SK-N-SH (cell line): ENCODE measurements around the gene PHAX. TPM values are rescaled to one million over a fixed set of nuclear protein-coding genes. Genes with fewer than 3 reads are reported as not detected.

Experiments used
- CTCF ChIA-PET: fragments of 300-600, 350-600 bp; formaldehyde crosslinking; extraction: SDS; loops from one replicate; lab custom pipeline; 2021; lab: Yijun Ruan, JAX
- POLR2A ChIA-PET: fragments of 350-600 bp; sonication (Branson Sonifier 250); formaldehyde crosslinking; extraction: SDS; loops from one replicate; lab custom pipeline; 2020; ENCODE audit warnings: antibody characterized with exemption, inconsistent platforms; lab: Yijun Ruan, JAX
- DNase-seq: peaks from one replicate; pipeline ENCODE4 v3.0.0; 2012
- H2AFZ ChIP-seq: fragments of 200-600 bp; sonication (generic); 2 replicates; pipeline ENCODE4 v1.8.1; 2016; ENCODE audit warnings: antibody characterized with exemption, mild to moderate bottlenecking, low read depth
- H3F3A ChIP-seq: fragments of 200-600 bp; sonication (generic); replicated peaks from 2 replicates; pipeline ENCODE3; 2016; ENCODE audit warnings: antibody characterized with exemption, mild to moderate bottlenecking; ENCODE audit not compliant: insufficient read depth
- H3K27ac ChIP-seq, 2 experiments: fragments of 200-500 bp in 1 of 2; fragments of 200-600 bp in 1 of 2; sonication (Bioruptor generic) in 1 of 2; sonication (generic), shearing (Covaris generic) in 1 of 2; 2 replicates each; pipeline versions ENCODE4 v1.5.1 to v1.6.1; 2014 to 2016; ENCODE audit warnings: low read depth in 2 of 2, inconsistent platforms in 1 of 2, low read length in 1 of 2, mild to moderate bottlenecking in 1 of 2, mixed read lengths in 1 of 2
- H3K27me3 ChIP-seq: fragments of 200-600 bp; sonication (generic), shearing (Covaris generic); 2 replicates; pipeline ENCODE4 v1.6.1; 2016; ENCODE audit warnings: mixed run types; ENCODE audit not compliant: insufficient read depth
- H3K36me3 ChIP-seq, 2 experiments: fragments of 200-500 bp in 1 of 2; fragments of 200-600 bp in 1 of 2; sonication (Bioruptor generic) in 1 of 2; sonication (generic) in 1 of 2; replicated peaks in 1 of 2; 2 replicates each; pipeline versions ENCODE3 to v1.5.1; 2014 to 2016; ENCODE audit warnings: low read length in 1 of 2, mild to moderate bottlenecking in 1 of 2; ENCODE audit not compliant: insufficient read depth in 2 of 2, control insufficient read depth in 1 of 2
- H3K4me1 ChIP-seq, 2 experiments: fragments of 200-500 bp in 1 of 2; fragments of 200-600 bp in 1 of 2; sonication (Bioruptor generic) in 1 of 2; sonication (generic), shearing (Covaris generic) in 1 of 2; 2 replicates each; pipeline versions ENCODE4 v1.5.1 to v1.6.1; 2014 to 2016; ENCODE audit warnings: low read depth in 1 of 2, low read length in 1 of 2, mixed run types in 1 of 2; ENCODE audit not compliant: insufficient read depth in 2 of 2, control insufficient read depth in 1 of 2
- H3K4me2 ChIP-seq: fragments of 200-600 bp; sonication (generic), shearing (Covaris generic); 2 replicates; pipeline ENCODE4 v1.6.1; 2017; ENCODE audit warnings: mixed run types
- H3K4me3 ChIP-seq, 2 experiments: fragments of 200-500 bp in 1 of 2; fragments of 200-600 bp in 1 of 2; sonication (Bioruptor generic) in 1 of 2; sonication (generic), shearing (Covaris generic) in 1 of 2; 2 replicates each; pipeline versions ENCODE4 v1.5.1 to v1.8.1; 2014 to 2016; ENCODE audit warnings: low read depth in 2 of 2, inconsistent platforms in 1 of 2, low read length in 1 of 2, mild to moderate bottlenecking in 1 of 2, mixed read lengths in 1 of 2, moderate library complexity in 1 of 2
- H3K79me2 ChIP-seq: fragments of 200-600 bp; sonication (generic); 2 replicates; pipeline ENCODE4 v1.8.1; 2017; ENCODE audit warnings: mild to moderate bottlenecking; ENCODE audit not compliant: insufficient read depth
- H3K9ac ChIP-seq: fragments of 200-600 bp; sonication (generic); 2 replicates; pipeline ENCODE4 v1.6.1; 2017; ENCODE audit warnings: mixed run types
- H3K9me2 ChIP-seq: fragments of 200-600 bp; sonication (generic); 2 replicates; pipeline ENCODE4 v1.6.1; 2017; ENCODE audit warnings: mixed run types
- H3K9me3 ChIP-seq: fragments of 200-600 bp; sonication (generic); 2 replicates; pipeline ENCODE4 v1.6.1; 2017; ENCODE audit warnings: mixed run types, mild to moderate bottlenecking, moderate library complexity
- H4K20me1 ChIP-seq: fragments of 200-600 bp; sonication (generic); 2 replicates; pipeline ENCODE4 v1.6.1; 2017; ENCODE audit warnings: mild to moderate bottlenecking, mixed run types; ENCODE audit not compliant: insufficient read depth
- ELF1 ChIP-seq: IDR thresholded peaks from 2 replicates; pipeline ENCODE4 v1.4.0; 2012
- FOSL2 ChIP-seq: IDR thresholded peaks from 2 replicates; pipeline ENCODE4 v1.4.0; 2012; ENCODE audit warnings: low read depth, mild to moderate bottlenecking, moderate library complexity, borderline replicate concordance
- FOXJ3 ChIP-seq: sonication (generic); formaldehyde crosslinking; IDR thresholded peaks from 2 replicates; pipeline ENCODE4 v1.5.1; 2020; ENCODE audit warnings: mild to moderate bottlenecking, missing genetic modification reagents
- FOXM1 ChIP-seq: IDR thresholded peaks from 2 replicates; pipeline ENCODE4 v1.4.0; 2012; ENCODE audit warnings: low read depth, mild to moderate bottlenecking
- GABPA ChIP-seq: IDR thresholded peaks from 2 replicates; pipeline ENCODE4 v1.4.0; 2012; ENCODE audit warnings: low read depth, mild to moderate bottlenecking
- GATA2 ChIP-seq: sonication (generic); formaldehyde crosslinking; IDR thresholded peaks from 2 replicates; pipeline ENCODE4 v1.5.0; 2020; ENCODE audit warnings: mild to moderate bottlenecking, missing genetic modification reagents
- JUND ChIP-seq: IDR thresholded peaks from 2 replicates; pipeline ENCODE4 v1.4.0; 2012
- MEF2A ChIP-seq: IDR thresholded peaks from 2 replicates; pipeline ENCODE4 v1.4.0; 2012; ENCODE audit warnings: low read depth, borderline replicate concordance
- NRF1 ChIP-seq: IDR thresholded peaks from 2 replicates; pipeline ENCODE4 v1.6.1; 2012; ENCODE audit warnings: low read depth, mild to moderate bottlenecking, low read length
- POLR2AphosphoS5 ChIP-seq: IDR thresholded peaks from 2 replicates; pipeline ENCODE4 v1.6.1; 2012; ENCODE audit warnings: low read depth, low read length
- RCOR1 ChIP-seq: fragments of 150-350 bp; IDR thresholded peaks from 2 replicates; pipeline ENCODE4 v1.6.1; 2017; ENCODE audit warnings: antibody characterized with exemption, low read length
- RFX5 ChIP-seq: IDR thresholded peaks from 2 replicates; pipeline ENCODE4 v1.6.1; 2012; ENCODE audit warnings: mild to moderate bottlenecking, improper control_type of control experiment, low read length
- RXRA ChIP-seq: IDR thresholded peaks from 2 replicates; pipeline ENCODE4 v1.4.0; 2012; ENCODE audit warnings: low read depth, mild to moderate bottlenecking, borderline replicate concordance
- SIN3A ChIP-seq: IDR thresholded peaks from 2 replicates; pipeline ENCODE4 v1.6.1; 2012; ENCODE audit warnings: low read depth, mild to moderate bottlenecking, low read length, moderate library complexity, borderline replicate concordance
- SMC3 ChIP-seq: IDR thresholded peaks from 2 replicates; pipeline ENCODE4 v1.6.1; 2012; ENCODE audit warnings: low read depth, low read length, improper control_type of control experiment
- TCF12 ChIP-seq: IDR thresholded peaks from 2 replicates; pipeline ENCODE4 v1.4.0; 2012
- TEAD4 ChIP-seq: IDR thresholded peaks from 2 replicates; pipeline ENCODE4 v1.4.0; 2012; ENCODE audit warnings: mild to moderate bottlenecking, borderline replicate concordance; ENCODE audit not compliant: insufficient read depth
- WGBS: methylation state at CpG from one replicate; pipeline ENCODE4 v1.1.6; 2017; ENCODE audit warnings: low lambda C conversion rate; 5-methylcytosine and 5-hydroxymethylcytosine counted together
- polyA plus RNA-seq, 3 experiments: library from polyadenylated mRNA; depleted of rRNA; stranded (reverse); fragments of >200 nt; gene quantifications; 2 replicates each; pipeline ENCODE4 v1.2.3, GENCODE V29; 2012
- TF ChIP-seq, protein P1 (sequence below): IDR thresholded peaks from 2 replicates; pipeline ENCODE4 v1.4.0; 2012; ENCODE audit warnings: low read depth, borderline replicate concordance
- TF ChIP-seq, protein P2 (sequence below): fragments of 200-600 bp; sonication (generic); IDR thresholded peaks from 2 replicates; pipeline ENCODE4 v1.6.1; 2017; ENCODE audit warnings: antibody characterized with exemption, mild to moderate bottlenecking, moderate library complexity
- TF ChIP-seq, protein P3 (sequence below): IDR thresholded peaks from 2 replicates; pipeline ENCODE4 v1.6.1; 2012; ENCODE audit warnings: mild to moderate bottlenecking, low read depth, low read length, moderate library complexity

Gene PHAX
- polyA plus RNA-seq, 1 of the 3 experiments (the other 2 are of a cell fraction), result 25.1 TPM

DNA sequence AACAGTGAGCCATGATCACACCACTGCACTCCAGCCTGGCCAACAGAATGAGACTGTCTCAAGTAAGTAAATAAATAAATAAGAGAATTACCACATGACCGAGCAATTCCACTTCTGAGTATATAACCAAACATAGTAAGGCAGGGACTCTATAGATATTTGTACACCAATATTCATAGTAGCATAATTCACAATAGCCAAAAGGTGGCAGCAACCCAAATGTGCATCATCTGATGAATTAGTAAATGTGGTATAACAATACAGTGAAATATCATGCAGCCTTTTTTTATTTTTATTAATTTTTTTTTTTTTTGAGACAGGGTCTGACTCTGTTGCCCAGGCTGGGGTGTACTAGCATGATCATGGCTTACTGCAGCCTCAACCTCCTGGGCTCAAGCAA is 38.8 kb upstream of the PHAX start:
- no peaks in the 10 kb centered on the region for H3K9me2 ChIP-seq
- H2AFZ ChIP-seq, result no peak overlapping the region
- no peaks in the 10 kb centered on the region for H3K9me3 ChIP-seq
- no peaks in the 10 kb centered on the region for H3K4me1 ChIP-seq
- H3K4me3 ChIP-seq, result no peak overlapping the region
- H3K27ac ChIP-seq, result no peak overlapping the region
- ChIA-PET CTCF (interaction anchor here (1.1 to 1.4 kb wide), 2 partner anchors 18 to 39 kb away, joined by 3 to 4 read pairs; partner anchors contain the start of gene PHAX), POLR2A (no interaction called here)
- H3F3A ChIP-seq, result no peaks in the 10 kb centered on the region
- H3K36me3 ChIP-seq, result peaks cover 0 to 2% of the 10 kb centered on the region in 2 experiments
- no peak overlapping the region for H3K9ac ChIP-seq
- TF ChIP-seq ELF1 (no peak), FOSL2 (no peak), RFX5 (no peak), GABPA (no peak), FOXM1 (no peak), TEAD4 (no peak), MEF2A (no peak), NRF1 (no peak), TCF12 (no peak), GATA2 (no peak)
- TF ChIP-seq, protein P1, sequence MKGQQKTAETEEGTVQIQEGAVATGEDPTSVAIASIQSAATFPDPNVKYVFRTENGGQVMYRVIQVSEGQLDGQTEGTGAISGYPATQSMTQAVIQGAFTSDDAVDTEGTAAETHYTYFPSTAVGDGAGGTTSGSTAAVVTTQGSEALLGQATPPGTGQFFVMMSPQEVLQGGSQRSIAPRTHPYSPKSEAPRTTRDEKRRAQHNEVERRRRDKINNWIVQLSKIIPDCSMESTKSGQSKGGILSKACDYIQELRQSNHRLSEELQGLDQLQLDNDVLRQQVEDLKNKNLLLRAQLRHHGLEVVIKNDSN, result no peak
- TF ChIP-seq, protein P2, sequence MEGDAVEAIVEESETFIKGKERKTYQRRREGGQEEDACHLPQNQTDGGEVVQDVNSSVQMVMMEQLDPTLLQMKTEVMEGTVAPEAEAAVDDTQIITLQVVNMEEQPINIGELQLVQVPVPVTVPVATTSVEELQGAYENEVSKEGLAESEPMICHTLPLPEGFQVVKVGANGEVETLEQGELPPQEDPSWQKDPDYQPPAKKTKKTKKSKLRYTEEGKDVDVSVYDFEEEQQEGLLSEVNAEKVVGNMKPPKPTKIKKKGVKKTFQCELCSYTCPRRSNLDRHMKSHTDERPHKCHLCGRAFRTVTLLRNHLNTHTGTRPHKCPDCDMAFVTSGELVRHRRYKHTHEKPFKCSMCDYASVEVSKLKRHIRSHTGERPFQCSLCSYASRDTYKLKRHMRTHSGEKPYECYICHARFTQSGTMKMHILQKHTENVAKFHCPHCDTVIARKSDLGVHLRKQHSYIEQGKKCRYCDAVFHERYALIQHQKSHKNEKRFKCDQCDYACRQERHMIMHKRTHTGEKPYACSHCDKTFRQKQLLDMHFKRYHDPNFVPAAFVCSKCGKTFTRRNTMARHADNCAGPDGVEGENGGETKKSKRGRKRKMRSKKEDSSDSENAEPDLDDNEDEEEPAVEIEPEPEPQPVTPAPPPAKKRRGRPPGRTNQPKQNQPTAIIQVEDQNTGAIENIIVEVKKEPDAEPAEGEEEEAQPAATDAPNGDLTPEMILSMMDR, result no peak
- WGBS, result 90% methylated on average over 1 of the region's 1 CpG
- H3K27me3 ChIP-seq, result no peaks in the 10 kb centered on the region
- no peaks in the 10 kb centered on the region for H3K79me2 ChIP-seq
- no peaks in the 10 kb centered on the region for H4K20me1 ChIP-seq
- DNase-seq, result no peak
- no peak overlapping the region for H3K4me2 ChIP-seq

- no peak overlapping the region for H2AFZ ChIP-seq
- peaks cover 0 to 2% of the 10 kb centered on the region in 2 experiments for H3K36me3 ChIP-seq
- 58% methylated on average over 2 of the region's 2 CpGs for WGBS
- no peaks in the 10 kb centered on the region for H3F3A ChIP-seq
- no peaks in the 10 kb centered on the region for H3K79me2 ChIP-seq
- ChIA-PET POLR2A (no interaction called here), CTCF (interaction anchor here (1.4 kb wide), 1 partner anchor 209 kb away, joined by 4 read pairs; no protein-coding TSS in a partner anchor)
- H3K9me2 ChIP-seq, result no peaks in the 10 kb centered on the region
- no peaks in the 10 kb centered on the region for H3K4me1 ChIP-seq
- no peak overlapping the region for H3K4me3 ChIP-seq
- no peak overlapping the region for H3K4me2 ChIP-seq
- H3K9me3 ChIP-seq, result no peaks in the 10 kb centered on the region
- no peaks in the 10 kb centered on the region for H3K27me3 ChIP-seq
- no peak overlapping the region for H3K9ac ChIP-seq
- H4K20me1 ChIP-seq, result no peaks in the 10 kb centered on the region
- no peak overlapping the region for H3K27ac ChIP-seq
- DNase-seq, result no peak
- TF ChIP-seq RXRA (no peak), POLR2AphosphoS5 (no peak), JUND (no peak), FOSL2 (no peak), MEF2A (no peak), SMC3 (no peak), RCOR1 (no peak), GATA2 (no peak), SIN3A (no peak), ELF1 (no peak), FOXJ3 (no peak)
- TF ChIP-seq, protein P3, sequence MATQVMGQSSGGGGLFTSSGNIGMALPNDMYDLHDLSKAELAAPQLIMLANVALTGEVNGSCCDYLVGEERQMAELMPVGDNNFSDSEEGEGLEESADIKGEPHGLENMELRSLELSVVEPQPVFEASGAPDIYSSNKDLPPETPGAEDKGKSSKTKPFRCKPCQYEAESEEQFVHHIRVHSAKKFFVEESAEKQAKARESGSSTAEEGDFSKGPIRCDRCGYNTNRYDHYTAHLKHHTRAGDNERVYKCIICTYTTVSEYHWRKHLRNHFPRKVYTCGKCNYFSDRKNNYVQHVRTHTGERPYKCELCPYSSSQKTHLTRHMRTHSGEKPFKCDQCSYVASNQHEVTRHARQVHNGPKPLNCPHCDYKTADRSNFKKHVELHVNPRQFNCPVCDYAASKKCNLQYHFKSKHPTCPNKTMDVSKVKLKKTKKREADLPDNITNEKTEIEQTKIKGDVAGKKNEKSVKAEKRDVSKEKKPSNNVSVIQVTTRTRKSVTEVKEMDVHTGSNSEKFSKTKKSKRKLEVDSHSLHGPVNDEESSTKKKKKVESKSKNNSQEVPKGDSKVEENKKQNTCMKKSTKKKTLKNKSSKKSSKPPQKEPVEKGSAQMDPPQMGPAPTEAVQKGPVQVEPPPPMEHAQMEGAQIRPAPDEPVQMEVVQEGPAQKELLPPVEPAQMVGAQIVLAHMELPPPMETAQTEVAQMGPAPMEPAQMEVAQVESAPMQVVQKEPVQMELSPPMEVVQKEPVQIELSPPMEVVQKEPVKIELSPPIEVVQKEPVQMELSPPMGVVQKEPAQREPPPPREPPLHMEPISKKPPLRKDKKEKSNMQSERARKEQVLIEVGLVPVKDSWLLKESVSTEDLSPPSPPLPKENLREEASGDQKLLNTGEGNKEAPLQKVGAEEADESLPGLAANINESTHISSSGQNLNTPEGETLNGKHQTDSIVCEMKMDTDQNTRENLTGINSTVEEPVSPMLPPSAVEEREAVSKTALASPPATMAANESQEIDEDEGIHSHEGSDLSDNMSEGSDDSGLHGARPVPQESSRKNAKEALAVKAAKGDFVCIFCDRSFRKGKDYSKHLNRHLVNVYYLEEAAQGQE, result no peak
- TF ChIP-seq, protein P2, result no peak
Measured at GRCh38 chr5:126562823-126563222, 37.9 kb upstream of the PHAX start.
